PC-9 (cell line): ENCODE data around the gene DCAF7.

ENCODE experiments used
- CTCF ChIP-seq: fragments of 200-600 bp; sonication (generic); conservative IDR thresholded peaks from 2 replicates; pipeline ENCODE4 v1.6.1; 2017; ENCODE audit warnings: mixed run types, antibody characterized with exemption, mild to moderate bottlenecking, moderate library complexity
- EZH2 ChIP-seq: fragments of 200-600 bp; sonication (generic); IDR thresholded peaks from 2 replicates; pipeline ENCODE4 v1.8.0; 2017; ENCODE audit warnings: antibody characterized with exemption, low read depth

- no peak for TF ChIP-seq CTCF
- no peak for TF ChIP-seq EZH2
These were observed 27.9 kb downstream of the DCAF7 start for GRCh38 chr17:63578027-63578768.
